HG03097 (cell line): Measurements from ENCODE around the gene PRR15.

Experiments used
- ATAC-seq: cut with Tn5 transposase; IDR thresholded peaks from one replicate; pipeline ENCODE4 v1.9.1; 2021; ENCODE audit not compliant: unreplicated experiment, low FRiP score

The PRR15 gene

GRCh38 chr7:29607889-29608288 lies 44.3 kb downstream of the PRR15 start:
- no peak for ATAC-seq

GRCh38 chr7:29609162-29610037 lies 45.8 kb downstream of the PRR15 start:
- ATAC-seq, result no peak

GRCh38 chr7:29610086-29610485 lies 46.5 kb downstream of the PRR15 start:
- ATAC-seq, result no peak

- no peak for ATAC-seq
Observed at GRCh38 chr7:29611941-29612544, 48.4 kb downstream of the PRR15 start.

GRCh38 chr7:29612596-29612995 lies 49.0 kb downstream of the PRR15 start:
- ATAC-seq, result no peak

GRCh38 chr7:29613100-29613499 lies 49.5 kb downstream of the PRR15 start:
- ATAC-seq, result no peak

- no peak for ATAC-seq
Observed at GRCh38 chr7:29614229-29614628, 50.6 kb downstream of the PRR15 start.
